ENCODE data around the gene TRIM10. TPM values are rescaled to one million over a fixed set of nuclear protein-coding genes. Genes with fewer than 3 reads are reported as not detected.

The TRIM10 gene
- total RNA-seq, result not detected
- polyA plus RNA-seq (ENCODE audit: insufficient read length in 6 of 6), result under 1 TPM; 0.24 to 0.99 (median 0.55) TPM
- long read RNA-seq, donor 1, result 0 reads
- long read RNA-seq, donor 2, result 0 reads
- long read RNA-seq, donor 3, result 0 reads
- long read RNA-seq, donor 4, result 0 reads
- long read RNA-seq, donor 5, result 0 reads
- long read RNA-seq, donor 6, result 0 reads
- long read RNA-seq, donor 7, result 0 reads
- long read RNA-seq, donor 8, result 0 reads
- long read RNA-seq, donor 9, result 0 reads
- long read RNA-seq, donor 10, result 0 reads
- long read RNA-seq, donor 11, result 0 reads
- long read RNA-seq, donor 12, result 0 reads

DNA sequence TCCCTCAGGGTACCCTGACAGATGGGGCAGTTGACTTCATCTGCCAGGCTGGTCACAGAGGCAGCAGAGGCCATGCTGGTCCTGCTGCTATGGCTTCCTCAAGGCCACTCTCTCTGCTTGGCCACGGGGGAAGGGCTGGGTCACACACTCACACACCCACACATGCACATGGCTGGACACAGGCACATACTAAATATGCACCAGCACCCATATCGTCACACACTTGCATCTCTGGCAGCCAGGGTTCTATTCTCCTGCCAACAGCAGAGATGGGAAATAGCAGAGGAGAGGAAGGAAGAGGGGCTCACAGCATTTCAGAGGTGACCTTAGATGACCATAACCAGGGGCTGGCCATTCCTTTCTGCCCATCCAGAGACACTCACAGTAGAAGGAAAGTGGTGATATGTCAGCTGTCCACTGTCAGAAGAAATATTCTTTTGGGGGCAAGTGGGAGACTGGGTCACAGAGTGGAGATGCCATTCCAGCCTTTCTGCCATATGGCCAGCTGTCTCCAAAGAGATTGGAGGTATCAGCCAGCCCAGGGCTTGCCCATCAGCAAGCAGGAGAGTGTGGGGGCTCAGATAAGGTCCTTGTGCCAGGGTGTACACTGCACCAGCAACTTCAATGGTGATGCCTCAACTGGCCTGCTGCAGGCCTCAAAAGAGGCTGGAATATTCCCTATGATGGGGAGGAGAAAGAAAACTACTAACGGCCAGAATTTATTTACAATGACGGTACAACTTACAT lies at the start of gene TRIM10:
Gene TRIM10, minus strand, starts transcription at position 427 of the 747 bp plus-strand sequence. Its CDS starts 353 bp downstream, at position 74.
- peaks cover 0 to 5% of the 10 kb centered on the region in 2 donors for H3K4me1 ChIP-seq
- no peak within 1 kb of the TSS for H3K4me3 ChIP-seq
- H3K9me3 ChIP-seq, result no peaks in the 10 kb centered on the region
- H3K27me3 ChIP-seq, result peaks cover 0 to 9% of the 10 kb centered on the region in 2 donors
- intact Hi-C loops (cut with DNase I), result no loop called here
- H3K27ac ChIP-seq, result no peak within 1 kb of the TSS
- TF ChIP-seq CTCF (IDR thresholded peaks at IDR 0.05), result no peak
- no peaks in the 10 kb centered on the region for H3K36me3 ChIP-seq
- no peak for DNase-seq
- ATAC-seq, result no peak

- peak; percentile 54 for ATAC-seq
- no peaks in the 10 kb centered on the region for H3K9me3 ChIP-seq
- H3K4me1 ChIP-seq, result peaks cover 34 to 89% of the 10 kb centered on the region in 2 donors
- TF ChIP-seq CTCF (IDR thresholded peaks at IDR 0.05), result no peak
- no peaks in the 10 kb centered on the region for H3K36me3 ChIP-seq
- no peaks in the 10 kb centered on the region for H3K27me3 ChIP-seq
- H3K4me3 ChIP-seq, result no peak overlapping the region
- H3K27ac ChIP-seq, result peak overlapping the region; percentile 37 to 60
- intact Hi-C loops (cut with DNase I), result no loop called here
- no peak for DNase-seq
Measured at GRCh38 chr6:30207619-30208295, 46.7 kb upstream of the TRIM10 start.

GRCh38 chr6:30206799-30207618 lies 46.0 kb upstream of the TRIM10 start:
- peak in 1 of 4 donors; percentile 28 for DNase-seq
- intact Hi-C loops (cut with DNase I), result no loop called here
- TF ChIP-seq CTCF (IDR thresholded peaks at IDR 0.05), result no peak

DNA sequence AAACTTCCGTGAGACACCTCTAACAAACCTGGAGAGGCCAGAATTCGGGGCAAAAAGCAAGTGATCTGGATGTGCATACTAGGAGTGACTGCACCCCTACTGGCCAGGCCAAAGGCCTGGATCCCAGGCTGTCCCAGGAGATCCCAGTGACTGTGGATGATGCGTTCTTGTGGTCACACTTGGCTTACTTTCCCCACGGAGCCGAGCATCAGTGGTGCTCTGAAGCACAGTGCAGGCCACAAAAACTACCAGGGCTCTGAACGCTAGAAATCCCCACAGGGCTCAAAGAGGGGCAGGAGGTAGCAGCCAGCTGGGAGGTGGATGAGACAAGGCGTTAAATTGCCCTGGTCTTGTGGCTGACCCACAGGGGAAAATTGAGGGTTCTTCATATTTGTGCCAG lies 45.1 kb upstream of the TRIM10 start:
- no peak overlapping the region for H3K4me3 ChIP-seq
- no peak for TF ChIP-seq CTCF (IDR thresholded peaks at IDR 0.05)
- no peaks in the 10 kb centered on the region for H3K27me3 ChIP-seq
- no peaks in the 10 kb centered on the region for H3K36me3 ChIP-seq
- no peaks in the 10 kb centered on the region for H3K9me3 ChIP-seq
- no peak overlapping the region for H3K27ac ChIP-seq
- DNase-seq (no peak), ATAC-seq (no peak)
- intact Hi-C loops (cut with DNase I), result no loop called here
- H3K4me1 ChIP-seq, result peaks cover 33 to 88% of the 10 kb centered on the region in 2 donors

More at GRCh38 chr6:30206799-30207618, 46.0 kb upstream of the TRIM10 start:
- Histone ChIP-seq H3K36me3 (no peaks in the 10 kb centered on the region), H3K9me3 (no peaks in the 10 kb centered on the region), H3K27ac (peak overlapping the region; percentile 37 to 60), H3K4me3 (no peak overlapping the region), H3K4me1 (peaks cover 33 to 88% of the 10 kb centered on the region in 2 donors), H3K27me3 (no peaks in the 10 kb centered on the region)
- peak; percentile 79 for ATAC-seq
